ENCODE results near the gene RNASE11. TPM values are rescaled to one million over a fixed set of nuclear protein-coding genes. Genes with fewer than 3 reads are reported as not detected.

The RNASE11 gene
- total RNA-seq, 1 experiment from 2014 or later: not detected

- H3K27ac Mint-ChIP-seq: no peak overlapping the region
- Histone ChIP-seq H2AK5ac (ENCODE audit: insufficient read length, low read length) (no peak overlapping the region), H3K4ac (ENCODE audit: low read depth, low read length) (no peak overlapping the region), H2AFZ (ENCODE audit: low read length) (no peak overlapping the region), H2BK5ac (ENCODE audit: insufficient read length, low read length) (no peak overlapping the region), H2BK15ac (ENCODE audit: low read depth, low read length) (no peak overlapping the region), H3K14ac (ENCODE audit: insufficient read depth, low read length) (no peak overlapping the region), H3K79me1 (ENCODE audit: insufficient read depth, low read depth, low read length, poor library complexity, severe bottlenecking) (no peaks in the 10 kb centered on the region), H3T11ph (ENCODE audit: low read length) (no peak overlapping the region), H2BK120ac (ENCODE audit: low read depth, low read length, poor library complexity, severe bottlenecking) (no peak overlapping the region), H3K4me2 (ENCODE audit: insufficient read depth, insufficient read length, low read length) (no peak overlapping the region), H3K9me3 (ENCODE audit: control insufficient read depth, low read depth, low read length) (no peaks in the 10 kb centered on the region), H4K5ac (ENCODE audit: insufficient read length, low read depth, low read length) (no peak overlapping the region), H4K20me1 (ENCODE audit: control insufficient read depth, insufficient read depth, insufficient read length) (no peaks in the 10 kb centered on the region), H3K79me2 (ENCODE audit: insufficient read depth, low read length) (no peaks in the 10 kb centered on the region), H3K23ac (ENCODE audit: insufficient read length, low read depth, low read length) (no peak overlapping the region), H3K27ac (ENCODE audit: insufficient read length, low read depth, low read length) (no peak overlapping the region), H4K91ac (ENCODE audit: insufficient read length, low read depth, low read length) (no peak overlapping the region), H2BK20ac (ENCODE audit: low read depth, low read length, poor library complexity, severe bottlenecking) (no peak overlapping the region), H4K8ac (replicated peaks; ENCODE audit: insufficient read length, low read depth, low read length) (no peak overlapping the region), H3K18ac (ENCODE audit: insufficient read length, low read depth, low read length) (no peak overlapping the region), H3K27me3 (ENCODE audit: insufficient read depth, low read length) (no peaks in the 10 kb centered on the region), H3K9ac (ENCODE audit: extremely low read depth, insufficient read length, low read length) (no peak overlapping the region), H2BK12ac (ENCODE audit: insufficient read length, low read depth, low read length) (no peak overlapping the region), H3K4me1 (ENCODE audit: insufficient read depth, low read length) (no peaks in the 10 kb centered on the region; the same call in 1 of the 2 replicates), H3K56ac (ENCODE audit: insufficient read length, low read depth, low read length) (no peak overlapping the region), H3K23me2 (ENCODE audit: insufficient read length, low read depth, low read length, poor library complexity, severe bottlenecking) (peaks cover 5% of the 10 kb centered on the region)
- TF ChIP-seq CTCF (conservative IDR thresholded peaks at IDR 0.05): no peak
- no peak for DNase-seq
- H3K27me3 Mint-ChIP-seq (ENCODE audit: low read depth): no peaks in the 10 kb centered on the region
- peaks cover 9 to 14% of the 10 kb centered on the region in 2 experiments for H3K4me1 Mint-ChIP-seq
- no peaks in the 10 kb centered on the region for H3K36me3 Mint-ChIP-seq (ENCODE audit: insufficient read depth in 1 of 3, low read depth in 3 of 3)
- no peak overlapping the region for H3K4me3 Mint-ChIP-seq
- WGBS (ENCODE audit: extremely low coverage, insufficient read length, low lambda C conversion rate): no CpG with 5 or more reads among the region's 5 CpGs
- no peaks in the 10 kb centered on the region; a peak in 1 of 5 replicates for H3K9me3 Mint-ChIP-seq
Measured at GRCh38 chr14:20612403-20612802, 24.6 kb upstream of the RNASE11 start.
